Fibroblast of lung (primary cell): ENCODE measurements around the gene ATCAY. TPM values are rescaled to one million over a fixed set of nuclear protein-coding genes. Genes with fewer than 3 reads are reported as not detected.

Source experiments
- DNase-seq, 2 donors: peaks; one replicate each; pipeline versions ENCODE4 v3.0.0 to v3.0.0-alpha.2; 2010; ENCODE audit warnings: low read depth in 2 of 2
- H2AFZ ChIP-seq: 2 replicates; pipeline ENCODE4 v1.5.1; 2012; ENCODE audit warnings: low read length, control low read depth, inconsistent platforms
- H3K27ac ChIP-seq: 2 replicates; pipeline ENCODE4 v1.5.1; 2011; ENCODE audit warnings: low read length, control low read depth; ENCODE audit not compliant: insufficient read depth
- H3K27me3 ChIP-seq: 2 replicates; pipeline ENCODE4 v1.5.1; 2011; ENCODE audit warnings: mild to moderate bottlenecking, low read length; ENCODE audit not compliant: control insufficient read depth, insufficient read depth
- H3K36me3 ChIP-seq: 2 replicates; pipeline ENCODE4 v1.5.1; 2011; ENCODE audit warnings: low read length; ENCODE audit not compliant: control insufficient read depth, insufficient read depth
- H3K4me1 ChIP-seq: 2 replicates; pipeline ENCODE4 v1.5.1; 2011; ENCODE audit warnings: low read length; ENCODE audit not compliant: control insufficient read depth, insufficient read depth; ENCODE audit errors: extremely low read depth
- H3K4me2 ChIP-seq: 2 replicates; pipeline ENCODE4 v1.5.1; 2011; ENCODE audit warnings: low read length, control low read depth; ENCODE audit not compliant: insufficient read depth; ENCODE audit errors: extremely low read depth
- H3K4me3 ChIP-seq, 4 experiments: fragments of 200-600 bp in 1 of 4; sonication (generic) in 1 of 4; replicated peaks in 1 of 4; 2 replicates each; pipeline ENCODE4 v1.5.1; 2011 to 2016; ENCODE audit warnings: low read length in 4 of 4, low read depth in 3 of 4, mild to moderate bottlenecking in 3 of 4, control low read depth in 2 of 4, inconsistent platforms in 1 of 4, mixed read lengths in 1 of 4; ENCODE audit not compliant: insufficient read depth in 1 of 4; ENCODE audit errors: control extremely low read depth in 1 of 4
- H3K79me2 ChIP-seq: 2 replicates; pipeline ENCODE4 v1.5.1; 2012; ENCODE audit warnings: mild to moderate bottlenecking, low read length, inconsistent platforms; ENCODE audit not compliant: control insufficient read depth, insufficient read depth
- H3K9ac ChIP-seq: 2 replicates; pipeline ENCODE4 v1.5.1; 2011; ENCODE audit warnings: mild to moderate bottlenecking, low read length, control low read depth; ENCODE audit not compliant: insufficient read depth
- H3K9me3 ChIP-seq: 2 replicates; pipeline ENCODE4 v1.5.1; 2012; ENCODE audit warnings: low read depth, low read length; ENCODE audit not compliant: control insufficient read depth, insufficient read depth
- H4K20me1 ChIP-seq: 2 replicates; pipeline ENCODE4 v1.5.1; 2011; ENCODE audit warnings: low read length; ENCODE audit not compliant: control insufficient read depth, insufficient read depth; ENCODE audit errors: extremely low read depth
- CTCF ChIP-seq, 2 donors: IDR thresholded peaks in 1 of 2; conservative IDR thresholded peaks in 1 of 2; 1 replicate in 1 of 2; 2 replicates in 1 of 2; pipeline ENCODE4 v1.5.1; 2011 to 2012; ENCODE audit warnings: low read length in 2 of 2, control low read depth in 1 of 2, inconsistent platforms in 1 of 2, low read depth in 1 of 2, mild to moderate bottlenecking in 1 of 2
- EZH2 ChIP-seq: IDR thresholded peaks from 2 replicates; pipeline ENCODE4 v1.5.1; 2012; ENCODE audit warnings: low read length, control low read depth, mild to moderate bottlenecking; ENCODE audit errors: missing control alignments
- polyA plus RNA-seq, 2 donors: library from polyadenylated mRNA; depleted of rRNA in 1 of 2; stranded (reverse) in 1 of 2; unstranded in 1 of 2; fragments of >200 nt; gene quantifications; 2 replicates each; pipeline ENCODE4 v1.2.1, GENCODE V29; 2011 to 2012; ENCODE audit warnings: missing spikeins in 1 of 2
- total RNA-seq: library from RNA; depleted of rRNA; stranded (reverse); fragments of >200 nt; gene quantifications from 2 replicates; pipeline ENCODE4 v1.2.1, GENCODE V29; 2014

ATCAY gene
- total and polyA plus RNA-seq, 2 donors (not counting 1 experiment from before 2014, with no cell fraction given) = 0.01 TPM; not detected in 1

GRCh38 chr19:3970808-3971598 is 90.5 kb downstream of the ATCAY start, which contains the start of gene DAPK3:
TSS of gene DAPK3 (minus strand) at chr19:3971099. CDS start at chr19:3969735, 1,364 bp downstream.
- Histone ChIP-seq H3K4me2 (peak within 1 kb of the TSS; percentile 95), H4K20me1 (no peaks in the 10 kb centered on the region), H3K27me3 (no peaks in the 10 kb centered on the region), H3K36me3 (peaks cover 18% of the 10 kb centered on the region), H2AFZ (no peak within 1 kb of the TSS), H3K79me2 (peaks cover 43% of the 10 kb centered on the region), H3K27ac (peak within 1 kb of the TSS; percentile 97), H3K4me3 (peak within 1 kb of the TSS; percentile 62 to 92 (median 86)), H3K9me3 (no peaks in the 10 kb centered on the region), H3K9ac (peak within 1 kb of the TSS; percentile 96), H3K4me1 (peaks cover 15% of the 10 kb centered on the region)
- TF ChIP-seq CTCF (conservative IDR thresholded peaks at IDR 0.05 in 1 of 2, IDR thresholded peaks at IDR 0.05 in 1 of 2; ENCODE audit: low read depth in 1 of 2, low read length in 2 of 2) = no peak
- TF ChIP-seq EZH2 = no peak
- peak; percentile 97 for DNase-seq

GRCh38 chr19:3975144-3975543 is 94.7 kb downstream of the ATCAY start:
- H3K4me2 ChIP-seq = no peak overlapping the region
- H3K4me1 ChIP-seq = no peaks in the 10 kb centered on the region
- no peak for TF ChIP-seq EZH2
- no peak for TF ChIP-seq CTCF (conservative IDR thresholded peaks at IDR 0.05 in 1 of 2, IDR thresholded peaks at IDR 0.05 in 1 of 2; ENCODE audit: low read depth in 1 of 2, low read length in 2 of 2)
- peaks cover 3% of the 10 kb centered on the region for H4K20me1 ChIP-seq
- no peak overlapping the region for H3K9ac ChIP-seq
- H3K4me3 ChIP-seq = no peak overlapping the region
- H3K27ac ChIP-seq = no peak overlapping the region
- no peaks in the 10 kb centered on the region for H3K9me3 ChIP-seq
- H3K27me3 ChIP-seq = no peaks in the 10 kb centered on the region
- H2AFZ ChIP-seq = no peak overlapping the region
- peaks cover 42% of the 10 kb centered on the region for H3K36me3 ChIP-seq
- no peak for DNase-seq
- peaks cover 50% of the 10 kb centered on the region for H3K79me2 ChIP-seq

GRCh38 chr19:3975637-3976087 is 95.2 kb downstream of the ATCAY start:
- Histone ChIP-seq H4K20me1 (peaks cover 3% of the 10 kb centered on the region), H2AFZ (no peak overlapping the region), H3K4me1 (no peaks in the 10 kb centered on the region), H3K27ac (no peak overlapping the region), H3K9me3 (no peaks in the 10 kb centered on the region), H3K9ac (no peak overlapping the region), H3K79me2 (peaks cover 50% of the 10 kb centered on the region), H3K4me3 (no peak overlapping the region), H3K36me3 (peaks cover 47% of the 10 kb centered on the region), H3K27me3 (no peaks in the 10 kb centered on the region), H3K4me2 (no peak overlapping the region)
- DNase-seq = no peak
- TF ChIP-seq CTCF (conservative IDR thresholded peaks at IDR 0.05 in 1 of 2, IDR thresholded peaks at IDR 0.05 in 1 of 2; ENCODE audit: low read depth in 1 of 2, low read length in 2 of 2) (no peak), EZH2 (no peak)
